PC-9 (cell line): Measurements from ENCODE around the gene BCKDHB.

Experiments
- CTCF ChIP-seq: fragments of 200-600 bp; sonication (generic); conservative IDR thresholded peaks from 2 replicates; pipeline ENCODE4 v1.6.1; 2017; ENCODE audit warnings: mixed run types, antibody characterized with exemption, mild to moderate bottlenecking, moderate library complexity
- EZH2 ChIP-seq: fragments of 200-600 bp; sonication (generic); IDR thresholded peaks from 2 replicates; pipeline ENCODE4 v1.8.0; 2017; ENCODE audit warnings: antibody characterized with exemption, low read depth

GRCh38 chr6:80256691-80257090 lies 150.2 kb downstream of the BCKDHB start:
- TF ChIP-seq CTCF (no peak), EZH2 (no peak)
